GM18508 (cell line): Measurements from ENCODE around the gene IFNW1.

ENCODE experiments used
- ATAC-seq: cut with Tn5 transposase; IDR thresholded peaks from one replicate; pipeline ENCODE4 v1.9.1; 2021; ENCODE audit warnings: moderate number of reproducible peaks; ENCODE audit not compliant: insufficient read depth, unreplicated experiment

The IFNW1 gene

GRCh38 chr9:21110708-21111576, 30.7 kb downstream of the IFNW1 start:
- ATAC-seq = peak; percentile 86

GRCh38 chr9:21104787-21105186, 36.8 kb downstream of the IFNW1 start:
- ATAC-seq = no peak

GRCh38 chr9:21102305-21102704, 39.3 kb downstream of the IFNW1 start:
- no peak for ATAC-seq

GRCh38 chr9:21097817-21098216, 43.8 kb downstream of the IFNW1 start:
- ATAC-seq = no peak

GRCh38 chr9:21096901-21097255, 44.8 kb downstream of the IFNW1 start:
- no peak for ATAC-seq

GRCh38 chr9:21096172-21096900, 45.3 kb downstream of the IFNW1 start:
- peak; percentile 61 for ATAC-seq

- no peak for ATAC-seq
Measured at GRCh38 chr9:21095561-21095960, 46.1 kb downstream of the IFNW1 start.
